Adrenal gland (tissue), 12 donors: ENCODE measurements around the gene CBARP. TPM values are rescaled to one million over a fixed set of nuclear protein-coding genes. Genes with fewer than 3 reads are reported as not detected.

Source experiments
- DNase-seq, 7 donors: peaks; one replicate each; pipeline ENCODE4 v3.0.0-alpha.2; 2019 to 2020
- H3K27ac ChIP-seq, 5 donors: fragments of 200-600 bp; sonication (generic) in 4 of 5; 1 replicate in 3 of 5; 2 replicates in 2 of 5; pipeline versions ENCODE4 v1.5.1 to v1.8.0; 2016 to 2020; ENCODE audit warnings: mild to moderate bottlenecking in 1 of 5
- H3K27me3 ChIP-seq: fragments of 200-600 bp; 2 replicates; pipeline ENCODE4 v1.8.0; 2021
- H3K36me3 ChIP-seq, 2 donors: fragments of 200-600 bp; replicated peaks in 1 of 2; 1 replicate in 1 of 2; 2 replicates in 1 of 2; pipeline versions ENCODE4 v1.5.1 to v1.8.0; 2018 to 2022
- H3K4me1 ChIP-seq, 2 donors: fragments of 200-600 bp; replicated peaks in 1 of 2; 1 replicate in 1 of 2; 2 replicates in 1 of 2; pipeline versions ENCODE4 v1.5.1 to v1.8.0; 2018 to 2021
- H3K4me3 ChIP-seq, 4 donors: fragments of 200-600 bp; sonication (generic) in 3 of 4; one replicate each; pipeline ENCODE4 v1.5.1; 2016 to 2018
- H3K9me3 ChIP-seq, 3 donors: fragments of 200-600 bp; sonication (generic) in 1 of 3; replicated peaks in 1 of 3; 1 replicate in 2 of 3; 2 replicates in 1 of 3; pipeline versions ENCODE4 v1.5.1 to v1.8.0; 2016 to 2021
- CTCF ChIP-seq, 6 experiments: fragments of 450-650 bp in 4 of 6; fragments of 200-600 bp in 2 of 6; sonication (generic) in 1 of 6; IDR thresholded peaks; 1 replicate in 5 of 6; 2 replicates in 1 of 6; pipeline versions ENCODE4 v1.5.1 to v1.8.0; 2016 to 2021; ENCODE audit warnings: antibody characterized with exemption in 6 of 6, mild to moderate bottlenecking in 2 of 6, moderate library complexity in 1 of 6
- POLR2A ChIP-seq, 2 donors: fragments of 450-650 bp; IDR thresholded peaks; one replicate each; pipeline ENCODE4 v1.6.1; 2017; ENCODE audit warnings: antibody characterized with exemption in 2 of 2, mild to moderate bottlenecking in 2 of 2, moderate library complexity in 1 of 2
- WGBS, 4 donors: extraction: QIAGEN DNeasy Blood & Tissue Kit in 2 of 4; methylation state at CpG; one replicate each; pipeline versions ENCODE4 v1.1.5 to v1.1.7; 2013 to 2017; 5-methylcytosine and 5-hydroxymethylcytosine counted together
- intact Hi-C, 2 donors: fragments of 100-400 bp; cut with DNase I; formaldehyde crosslinking; loops; one replicate each; pipeline versions ENCODE4 v1.14.1 to v1.15.0; 2022 to 2023
- polyA plus RNA-seq, 3 donors: library from polyadenylated mRNA; stranded (reverse); fragments of 200-250 nt in 2 of 3; fragments of 350-450 nt in 1 of 3; fragmentation: Illumina TruSeq in 1 of 3; extraction: RNeasy Lipid Tissue Mini Kit (QIAGEN cat#74804) in 1 of 3; gene quantifications; one replicate each; pipeline ENCODE4 v1.2.3, GENCODE V29; 2013 to 2014
- total RNA-seq, 9 donors: library from RNA; depleted of rRNA in 4 of 9; stranded (reverse); fragments of >200 nt in 4 of 9; fragments of 120-200 nt in 1 of 9; fragmentation: NEBNext Ultra II Directional in 1 of 9; extraction: Animal tissue kit (Norgen Biotek cat#: 25700) in 1 of 9; gene quantifications; one replicate each; pipeline versions ENCODE4 v1.1.0 to v1.2.4, GENCODE V29; 2013 to 2023
- donor health status: healthy with polysubstance abuse.
- donor health status: Bipolar disorder and iron deficiency.
- donor health status: DM: yes; HTN: yes; CAD: no.
- donor health status: DM: no; HTN: no; CAD: no.
- donor health status: DM: no; HTN: no; CAD: no.
- donor health status: DM: yes; HTN: yes; CAD: no.

Gene CBARP
- total and polyA plus RNA-seq, 12 donors: 0.09 to 9.3 (median 1.8) TPM; not detected in 2

- Histone ChIP-seq H3K4me1 (peaks cover 4 to 19% of the 10 kb centered on the region in 2 donors), H3K36me3 (peaks cover 0 to 54% of the 10 kb centered on the region in 2 donors), H3K9me3 (no peaks in the 10 kb centered on the region), H3K27ac (no peak overlapping the region), H3K27me3 (no peaks in the 10 kb centered on the region), H3K4me3 (no peak overlapping the region)
- WGBS, 4 donors: 91 to 93% (median 92%) methylated on average over 37 to 56 of the region's 56 CpGs
- TF ChIP-seq POLR2A (IDR thresholded peaks at IDR 0.05): no peak
- no peak for TF ChIP-seq CTCF (IDR thresholded peaks at IDR 0.05)
- intact Hi-C loops: no loop called here
- no peak for DNase-seq
These were observed 10.3 kb downstream of the CBARP start for GRCh38 chr19:1227304-1228054.

GRCh38 chr19:1226522-1227303 is 11.1 kb downstream of the CBARP start:
- WGBS, 4 donors: 78 to 94% (median 92%) methylated on average over 5 to 50 of the region's 50 CpGs
- Histone ChIP-seq H3K9me3 (no peaks in the 10 kb centered on the region), H3K4me3 (no peak overlapping the region), H3K27me3 (no peaks in the 10 kb centered on the region), H3K27ac (no peak overlapping the region), H3K4me1 (peaks cover 3 to 20% of the 10 kb centered on the region in 2 donors), H3K36me3 (peaks cover 0 to 61% of the 10 kb centered on the region in 2 donors)
- intact Hi-C loops: no loop called here
- no peak for TF ChIP-seq CTCF (IDR thresholded peaks at IDR 0.05)
- no peak for TF ChIP-seq POLR2A (IDR thresholded peaks at IDR 0.05)
- no peak for DNase-seq

- intact Hi-C loops: no loop called here
- peaks cover 0 to 65% of the 10 kb centered on the region in 2 donors for H3K36me3 ChIP-seq
- WGBS, 4 donors: 91 to 93% methylated on average over 11 of the region's 11 CpGs; no CpG with 5 or more reads in 2 of the 4 donors
These were observed 11.6 kb downstream of the CBARP start for GRCh38 chr19:1226227-1226518.

More at GRCh38 chr19:1226227-1226518, 11.6 kb downstream of the CBARP start:
- Histone ChIP-seq H3K9me3 (no peaks in the 10 kb centered on the region), H3K27ac (no peak overlapping the region), H3K4me3 (no peak overlapping the region), H3K4me1 (peaks cover 7 to 25% of the 10 kb centered on the region in 2 donors), H3K27me3 (no peaks in the 10 kb centered on the region)
- TF ChIP-seq CTCF (IDR thresholded peaks at IDR 0.05) (no peak), POLR2A (IDR thresholded peaks at IDR 0.05) (no peak)
- no peak for DNase-seq
